Measurements from ENCODE around the gene ERCC4.

ERCC4 gene

DNA sequence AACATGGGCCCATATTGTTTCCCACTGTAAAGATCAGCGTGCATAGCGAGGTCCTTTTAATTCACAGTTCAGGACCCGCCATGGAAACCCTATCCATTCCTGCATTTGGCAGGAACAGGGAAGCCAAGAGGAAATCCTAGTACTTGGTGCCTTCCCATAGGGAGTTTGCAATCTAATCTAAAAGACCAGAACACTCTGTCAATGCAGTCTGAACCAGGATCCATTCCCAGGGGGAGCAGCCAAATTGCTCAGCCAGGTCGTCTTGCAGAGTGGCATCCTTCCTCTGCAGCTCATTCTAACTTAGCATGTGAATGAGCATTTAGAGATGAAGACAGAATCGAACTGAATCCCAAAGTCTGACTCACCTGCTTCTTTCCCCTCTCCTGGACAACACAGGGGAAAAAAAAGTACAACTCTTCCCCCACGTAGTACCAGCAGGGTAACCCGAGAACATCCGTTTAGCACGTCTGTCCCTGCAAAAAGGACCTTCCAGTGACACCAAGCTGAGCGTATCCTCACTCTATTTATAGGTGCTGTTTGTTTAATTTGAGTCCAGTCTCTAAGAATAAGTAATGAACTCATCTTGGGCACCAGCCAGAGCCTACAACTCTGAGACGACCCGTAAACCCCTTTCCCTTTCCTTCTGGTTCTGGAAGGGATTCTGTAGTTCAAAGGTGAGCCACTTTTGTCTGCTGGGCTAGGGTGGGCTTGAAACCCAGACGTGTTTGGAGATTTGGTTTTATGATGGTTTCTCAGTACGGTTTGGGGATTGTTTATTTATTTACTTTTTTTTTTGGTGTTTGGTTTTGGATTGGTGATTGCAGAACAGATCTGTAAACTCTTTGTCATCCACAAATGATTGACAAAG, 74.5 kb downstream of the ERCC4 start:
- no peak for DNase-seq (ENCODE audit: low spot score)

DNA sequence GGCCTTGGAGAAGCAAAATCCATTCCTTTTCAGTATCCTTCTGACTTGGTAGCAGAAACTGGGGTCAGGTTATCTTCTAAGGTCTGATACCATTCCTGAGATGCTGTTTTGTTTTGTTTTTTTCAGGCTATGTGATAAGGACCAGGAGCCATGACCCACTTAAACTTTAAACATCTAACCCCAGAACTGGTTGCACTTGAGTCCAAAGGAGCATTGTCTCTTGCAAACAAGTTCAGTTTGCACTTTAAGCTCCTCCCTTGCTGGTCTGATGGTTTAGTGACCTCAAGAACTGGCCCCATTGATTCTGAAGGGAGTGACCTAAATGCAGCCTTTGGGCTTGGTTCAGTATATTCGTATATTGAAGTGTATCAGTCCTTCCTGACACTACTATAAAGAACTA, 75.2 kb downstream of the ERCC4 start:
- no peak for DNase-seq (ENCODE audit: low spot score)

DNA sequence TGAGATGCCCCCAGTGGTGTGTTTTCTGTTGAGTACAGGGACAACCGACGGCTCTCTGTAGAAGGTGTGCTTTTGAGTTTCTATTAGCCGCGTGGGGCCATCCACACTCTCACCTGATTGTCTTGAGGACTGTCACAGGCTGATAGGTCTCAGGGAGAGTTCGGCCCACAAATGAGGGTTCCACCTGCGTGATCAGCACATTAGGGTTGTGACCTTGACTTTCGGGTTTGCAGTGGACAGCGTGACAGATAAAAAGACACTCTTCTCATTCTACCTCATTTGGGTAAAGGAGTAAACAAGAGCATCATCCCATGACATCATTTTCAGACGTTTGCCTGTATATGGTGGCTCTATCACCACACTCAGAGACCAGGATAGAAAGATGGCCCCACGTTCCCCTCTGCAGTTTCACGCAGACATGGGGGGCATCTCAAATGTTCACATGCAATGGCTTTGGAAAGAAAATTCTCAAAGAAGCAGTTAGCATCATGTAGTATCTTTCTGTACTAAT, 76.9 kb downstream of the ERCC4 start:
- no peak for DNase-seq (ENCODE audit: low spot score)

DNA sequence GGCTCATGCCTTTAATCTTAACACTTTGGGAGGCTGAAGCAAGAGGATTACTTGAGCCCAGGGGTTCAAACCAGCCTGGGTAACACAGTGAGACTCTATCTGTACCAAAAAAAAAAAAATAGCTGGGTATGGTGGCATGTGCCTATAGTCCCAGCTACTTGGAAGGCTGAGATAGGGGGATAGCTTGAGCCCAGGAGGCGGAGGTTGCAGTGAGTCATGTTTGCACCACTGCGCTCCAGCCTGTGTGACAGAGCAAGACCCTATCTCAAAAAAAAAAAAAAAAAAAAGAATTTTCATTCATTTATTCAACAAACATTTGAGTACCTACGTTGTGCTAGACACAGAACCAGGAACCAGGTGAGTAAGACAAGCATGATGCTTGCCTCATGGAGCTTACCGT, 77.6 kb downstream of the ERCC4 start:
- no peak for DNase-seq (ENCODE audit: low spot score)

DNA sequence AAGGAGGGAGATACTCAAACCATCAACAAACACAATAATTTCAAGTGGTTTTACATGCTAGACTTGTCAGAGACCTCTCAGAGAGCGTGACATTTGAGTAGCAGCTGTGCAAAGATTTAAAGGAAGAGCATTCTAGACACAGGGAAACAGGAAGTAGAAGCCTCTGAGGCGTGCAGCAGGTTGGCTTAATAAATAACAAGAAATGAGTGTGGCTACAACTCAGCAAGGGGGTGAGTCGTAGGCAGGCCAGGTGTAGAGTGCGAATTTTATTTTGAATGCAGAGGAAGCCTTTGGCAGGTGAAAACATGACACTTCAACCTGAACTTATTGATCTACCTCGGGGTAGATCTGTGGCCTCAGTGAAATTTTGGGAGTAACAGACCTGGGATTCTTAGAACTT, 78.0 kb downstream of the ERCC4 start:
- DNase-seq (ENCODE audit: low spot score), result no peak

DNA sequence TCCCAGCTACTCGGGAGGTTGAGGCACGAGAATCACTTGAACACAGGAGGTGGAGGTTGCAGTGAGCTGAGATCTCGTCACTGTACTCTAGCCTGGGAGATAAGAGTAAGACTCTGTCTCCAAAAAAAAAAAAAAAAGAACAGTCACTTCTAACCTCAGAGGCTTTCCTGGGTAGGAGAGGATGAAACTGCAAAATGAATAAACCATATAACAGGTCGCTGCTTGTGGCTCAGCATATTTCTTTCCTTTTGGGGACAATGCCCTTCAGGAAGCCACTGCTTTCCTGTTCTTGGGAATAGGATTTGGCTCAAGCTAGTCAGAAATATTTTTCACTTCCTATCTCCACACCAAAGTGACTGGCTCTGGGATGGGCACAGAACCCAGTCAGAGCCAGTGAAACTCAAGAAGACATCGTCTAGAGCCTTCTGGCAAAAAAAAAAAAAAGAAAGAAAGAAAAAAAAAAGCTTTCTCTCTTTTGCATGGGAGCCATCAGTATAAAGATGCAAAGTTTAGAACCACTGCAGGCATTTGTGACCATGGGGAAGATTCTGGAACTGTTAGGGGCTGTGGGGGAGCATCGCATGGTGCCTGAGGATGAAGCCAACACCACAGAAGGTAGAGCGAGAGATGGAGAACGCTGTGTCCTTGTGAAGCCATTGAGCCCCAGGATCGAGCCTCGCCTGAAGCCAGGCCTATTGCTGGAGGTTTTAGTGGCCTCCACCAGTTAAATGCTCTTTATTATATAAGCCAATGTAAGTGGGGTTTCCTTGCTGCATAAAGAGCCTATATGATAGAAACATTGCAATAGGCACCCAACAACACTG, 79.3 kb downstream of the ERCC4 start:
- DNase-seq (ENCODE audit: low spot score), result no peak

DNA sequence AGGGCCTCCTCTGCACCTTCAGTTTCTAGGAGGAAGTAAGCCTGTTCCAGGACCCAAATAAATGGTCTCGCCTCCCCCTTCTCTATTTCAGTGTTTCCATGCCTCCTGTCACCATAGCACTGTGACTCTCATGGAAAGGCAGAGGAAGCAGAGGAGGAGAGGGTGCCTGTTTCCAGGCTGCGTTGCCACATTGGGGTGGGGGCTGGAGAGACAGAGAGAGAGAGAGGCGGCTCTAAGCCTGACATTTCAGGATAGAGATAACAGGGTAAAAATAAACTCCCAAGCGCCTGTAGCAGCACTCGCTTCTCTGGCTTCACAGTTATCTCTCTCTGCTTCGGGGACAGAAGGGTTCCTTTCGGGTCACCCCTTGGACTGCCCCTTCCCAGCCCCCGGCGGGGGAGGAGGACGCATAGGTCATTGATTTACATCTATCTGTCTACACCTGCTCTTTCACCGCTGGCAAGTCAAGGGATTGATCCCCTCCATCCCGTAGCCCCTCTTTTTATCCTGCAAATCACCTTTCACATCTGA, 80.0 kb downstream of the ERCC4 start:
- DNase-seq (ENCODE audit: low spot score), result no peak

DNA sequence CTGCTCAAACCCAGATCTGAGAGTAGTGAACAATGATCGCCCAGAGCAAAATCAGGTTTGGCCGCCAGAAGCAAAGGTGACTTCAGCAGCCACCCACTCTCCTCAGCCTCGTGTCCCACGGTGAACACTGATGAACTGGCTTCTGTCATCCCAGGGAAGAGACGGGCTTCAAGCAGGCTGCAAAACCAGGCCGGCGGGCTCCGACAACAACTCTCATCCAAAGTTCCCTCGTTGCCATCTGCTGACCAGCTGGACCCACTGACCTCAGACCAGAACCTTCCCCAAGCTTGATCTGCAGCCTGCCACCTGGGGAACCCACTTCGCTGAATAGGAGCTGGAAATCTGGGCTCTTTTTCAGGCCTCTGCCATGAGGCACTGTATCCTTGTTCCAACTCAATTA, 81.6 kb downstream of the ERCC4 start:
- no peak for DNase-seq (ENCODE audit: low spot score)
